Epidermal melanocyte (primary cell): ENCODE data around the gene COL8A2.

Source experiments
- DNase-seq: peaks from one replicate; pipeline ENCODE4 v3.0.0; 2011; ENCODE audit warnings: low spot score; ENCODE audit not compliant: insufficient read length

COL8A2 gene

GRCh38 chr1:36115200-36115669 lies 9.8 kb downstream of the COL8A2 start:
- DNase-seq = peak; percentile 63

- DNase-seq = no peak
Observed at GRCh38 chr1:36114371-36114770, 10.7 kb downstream of the COL8A2 start.

- no peak for DNase-seq
Observed at GRCh38 chr1:36112823-36113222, 12.2 kb downstream of the COL8A2 start.

- DNase-seq = no peak
Observed at GRCh38 chr1:36111151-36111550, 13.9 kb downstream of the COL8A2 start.

- peak; percentile 56 for DNase-seq
Observed at GRCh38 chr1:36109041-36109679, 15.9 kb downstream of the COL8A2 start.

GRCh38 chr1:36108314-36108713 lies 16.7 kb downstream of the COL8A2 start:
- DNase-seq = no peak

GRCh38 chr1:36107394-36107793 lies 17.6 kb downstream of the COL8A2 start:
- DNase-seq = no peak

- no peak for DNase-seq
Observed at GRCh38 chr1:36106269-36106668, 18.8 kb downstream of the COL8A2 start.

- DNase-seq = no peak
Observed at GRCh38 chr1:36101546-36101945, 23.5 kb downstream of the COL8A2 start.

GRCh38 chr1:36100376-36100775 lies 24.6 kb downstream of the COL8A2 start:
- no peak for DNase-seq

GRCh38 chr1:36099681-36100341 lies 25.2 kb downstream of the COL8A2 start:
- DNase-seq = peak; percentile 68

- no peak for DNase-seq
Observed at GRCh38 chr1:36098650-36099365, 26.2 kb downstream of the COL8A2 start.

GRCh38 chr1:36097693-36098585 lies 27.1 kb downstream of the COL8A2 start:
- DNase-seq = no peak

- DNase-seq = no peak
Observed at GRCh38 chr1:36096500-36097432, 28.3 kb downstream of the COL8A2 start.

- DNase-seq = no peak
Observed at GRCh38 chr1:36095760-36096405, 29.1 kb downstream of the COL8A2 start.

GRCh38 chr1:36094621-36095061 lies 30.4 kb downstream of the COL8A2 start:
- DNase-seq = no peak

GRCh38 chr1:36093929-36094328 lies 31.1 kb downstream of the COL8A2 start:
- DNase-seq = no peak

- DNase-seq = no peak
Observed at GRCh38 chr1:36093226-36093625, 31.8 kb downstream of the COL8A2 start.

GRCh38 chr1:36092798-36093185 lies 32.2 kb downstream of the COL8A2 start:
- DNase-seq = no peak
